ENCODE results near the gene FLRT3.

FLRT3 gene

DNA sequence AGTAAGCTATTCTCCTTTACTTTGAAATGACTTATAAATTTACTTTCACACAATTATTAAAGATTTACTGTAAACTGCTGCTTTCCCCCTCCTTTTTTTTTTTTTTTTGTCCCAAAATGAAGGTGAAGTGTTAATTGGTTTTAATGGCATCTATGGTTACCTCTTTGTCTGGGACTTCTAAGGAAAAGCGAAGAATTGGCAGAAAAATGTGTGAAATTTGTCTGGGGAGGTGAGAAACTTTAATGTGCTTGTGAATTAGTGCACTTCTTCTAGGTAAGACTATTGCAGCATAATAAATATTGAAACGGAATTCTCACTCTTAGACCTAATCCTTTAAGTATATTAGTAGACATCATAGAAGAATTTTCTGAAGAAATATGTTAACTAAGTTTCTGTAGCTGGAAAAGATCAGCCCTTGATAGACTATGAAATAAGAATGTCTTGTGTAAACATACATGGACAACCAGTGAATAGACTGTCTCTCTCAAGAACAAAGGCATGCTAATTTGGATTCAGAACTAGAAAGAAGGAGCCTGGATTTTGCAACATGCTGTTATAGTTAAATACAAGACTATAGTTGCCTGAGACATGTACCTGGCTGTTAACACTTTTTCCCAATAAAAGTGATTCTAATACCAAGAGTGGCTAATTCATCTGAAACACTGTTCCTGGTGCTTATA is 23.9 kb downstream of the FLRT3 start:
- DNase-seq, result no peak

DNA sequence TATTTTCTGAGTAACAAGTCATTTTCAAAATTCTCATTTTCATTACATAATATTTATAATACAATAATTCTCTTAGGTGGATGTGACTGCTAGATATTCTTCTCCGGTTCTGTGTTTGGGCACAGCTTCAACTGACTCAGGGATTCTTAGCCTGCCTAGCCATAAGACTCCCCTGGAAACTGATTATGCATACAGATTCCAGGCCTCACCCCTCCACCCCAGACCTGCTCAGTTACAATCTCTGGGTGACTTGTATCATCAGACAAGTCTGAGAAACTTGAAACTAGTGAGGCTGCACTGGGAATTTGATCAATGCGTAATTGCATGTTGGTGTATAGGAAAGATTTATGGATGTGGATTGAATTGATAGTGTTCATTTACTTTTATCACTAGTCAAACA is 25.4 kb downstream of the FLRT3 start:
- DNase-seq, result no peak

DNA sequence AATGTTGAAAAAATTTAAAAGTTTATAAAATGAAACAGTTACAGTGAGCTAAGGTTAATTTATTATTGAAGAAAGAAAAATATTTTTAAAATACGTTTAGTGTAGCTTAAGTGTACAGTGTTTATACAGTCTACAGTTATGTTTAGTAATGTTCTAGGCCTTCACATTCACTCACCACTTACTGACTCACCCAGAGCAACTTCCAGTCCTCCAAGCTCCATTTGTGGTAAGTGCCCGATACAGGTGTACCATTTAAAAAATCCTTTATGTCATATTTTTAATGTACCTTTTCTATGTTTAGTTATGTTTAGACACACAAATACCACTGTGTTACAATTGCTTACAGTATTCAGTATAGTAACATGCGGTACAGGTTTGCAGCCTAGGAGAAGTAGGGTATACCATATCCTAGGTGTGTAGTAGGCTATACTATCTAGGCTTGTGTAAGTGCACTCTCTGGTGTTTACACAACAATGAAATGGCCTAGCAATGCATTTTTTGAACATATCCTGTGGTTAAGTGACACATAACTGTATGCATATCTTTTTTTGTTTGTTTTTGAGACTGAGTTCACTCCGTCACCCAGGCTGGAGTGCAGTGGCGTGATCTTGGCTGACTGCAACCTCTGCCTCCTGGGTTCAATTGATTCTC is 26.3 kb downstream of the FLRT3 start:
- no peak for DNase-seq

DNA sequence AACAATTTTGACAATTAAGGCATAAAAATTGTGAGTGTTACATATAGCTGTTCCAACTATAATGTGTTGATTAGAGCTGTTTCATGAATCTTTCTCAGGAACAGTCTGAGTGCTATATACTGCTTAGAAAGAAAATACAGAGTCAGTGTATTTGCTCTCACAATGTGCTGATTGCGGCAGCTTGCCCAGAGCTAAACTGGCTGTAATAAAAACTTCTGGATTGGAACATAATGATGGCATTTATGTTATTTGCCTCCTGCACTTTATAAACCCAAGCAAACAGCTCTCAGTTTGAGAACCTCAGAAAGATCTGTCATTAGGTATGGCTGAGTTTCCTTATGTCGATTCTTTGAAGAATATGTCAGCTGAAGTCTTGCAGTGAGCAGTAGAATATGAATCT is 29.5 kb downstream of the FLRT3 start:
- no peak for DNase-seq

DNA sequence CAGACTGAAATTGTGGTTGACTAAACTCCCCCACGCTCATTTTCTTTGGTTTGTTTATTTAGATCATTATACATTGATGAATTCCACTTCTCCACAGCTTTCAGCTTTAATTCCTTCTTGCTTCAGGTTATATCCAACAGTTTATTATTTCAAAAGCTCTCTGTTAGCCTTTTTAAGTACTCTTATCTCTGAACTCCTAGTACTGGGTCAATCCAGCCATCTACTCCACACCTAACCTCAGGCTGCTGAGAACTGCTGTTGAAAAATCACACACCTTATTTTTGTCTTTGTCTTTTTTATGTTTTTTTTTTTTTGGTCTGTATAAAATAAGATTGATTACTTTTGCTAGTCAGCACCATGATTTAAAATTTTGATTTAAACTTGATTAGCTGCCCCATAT is 32.9 kb downstream of the FLRT3 start:
- DNase-seq, result no peak

DNA sequence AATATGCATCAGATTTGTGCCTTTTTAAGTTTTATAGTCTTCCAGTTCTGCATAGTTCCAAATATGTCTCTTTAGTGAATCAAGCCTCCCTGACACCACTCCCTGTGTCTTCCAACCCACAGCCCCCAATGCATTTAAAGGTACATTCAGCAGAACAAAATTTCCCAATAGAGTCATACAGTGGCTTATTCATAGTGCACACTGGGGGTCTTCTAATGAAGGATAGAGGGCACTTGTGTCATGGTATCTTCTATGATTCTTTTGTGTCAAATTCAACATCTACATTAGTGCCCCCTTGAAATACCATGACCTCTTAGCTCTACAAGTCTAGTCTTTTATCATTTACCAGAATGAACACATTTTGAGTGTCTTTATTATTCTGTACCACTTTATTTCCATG is 33.8 kb downstream of the FLRT3 start:
- no peak for DNase-seq

DNA sequence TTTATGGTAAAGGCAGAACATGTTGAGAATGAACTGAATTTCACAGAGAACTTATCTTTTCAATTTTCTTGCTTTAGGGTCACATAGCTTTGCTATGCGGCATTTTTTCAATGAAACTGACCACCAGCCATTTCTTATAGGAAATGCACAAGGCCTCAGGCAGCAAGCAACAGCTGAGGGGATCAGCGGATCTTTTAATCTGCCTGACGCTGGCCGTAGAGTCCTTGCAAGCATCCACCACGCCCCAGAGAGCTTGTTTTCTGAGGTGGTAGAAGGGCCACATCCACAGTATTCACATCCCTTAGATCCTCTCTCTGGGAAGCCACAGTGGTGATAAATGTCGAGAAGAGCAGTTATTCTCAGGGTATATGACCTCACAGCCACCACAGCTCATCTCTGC is 34.3 kb downstream of the FLRT3 start:
- no peak for DNase-seq

DNA sequence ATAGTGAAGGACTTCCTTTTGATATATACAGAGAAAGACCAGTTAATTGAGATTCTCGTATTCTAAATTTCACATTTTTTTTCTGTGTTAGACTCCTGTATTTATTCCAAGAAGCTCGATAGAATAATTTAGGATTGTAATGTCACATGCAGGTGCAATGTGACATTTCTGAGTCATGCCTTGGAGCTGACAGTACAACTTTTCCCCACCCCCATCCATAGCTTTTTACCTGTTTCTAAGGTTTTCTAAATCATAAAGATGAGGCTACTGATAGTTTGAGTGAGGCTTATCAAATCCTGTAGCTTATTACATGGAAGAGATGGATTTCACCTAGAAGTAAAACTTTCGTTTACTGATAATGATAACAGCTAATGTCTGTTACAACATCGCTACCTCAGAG is 37.6 kb downstream of the FLRT3 start:
- no peak for DNase-seq

DNA sequence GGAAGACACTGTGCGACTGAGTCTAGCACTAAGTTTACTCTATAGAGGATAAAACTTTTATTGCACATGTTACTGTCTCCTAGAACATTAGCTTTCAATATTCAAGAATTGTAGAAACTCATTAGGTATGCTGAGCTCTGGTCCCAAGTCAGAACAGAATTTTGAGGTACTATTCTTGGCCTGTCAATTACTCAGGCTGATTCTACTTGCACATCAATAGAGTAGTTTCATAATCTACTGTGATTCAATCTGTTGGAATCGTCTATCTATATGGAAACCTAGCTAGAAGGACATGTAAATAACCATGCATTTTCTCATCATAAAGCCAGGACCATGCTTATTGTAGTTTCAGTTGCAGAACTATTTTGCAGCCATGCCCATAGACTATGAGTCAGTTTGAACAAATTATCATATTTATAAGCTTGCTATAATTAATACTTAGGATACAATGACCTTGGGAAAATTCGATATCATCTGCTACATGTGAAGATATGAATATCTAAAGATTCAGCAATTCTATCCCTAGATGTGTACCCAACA is 41.6 kb downstream of the FLRT3 start:
- no peak for DNase-seq

DNA sequence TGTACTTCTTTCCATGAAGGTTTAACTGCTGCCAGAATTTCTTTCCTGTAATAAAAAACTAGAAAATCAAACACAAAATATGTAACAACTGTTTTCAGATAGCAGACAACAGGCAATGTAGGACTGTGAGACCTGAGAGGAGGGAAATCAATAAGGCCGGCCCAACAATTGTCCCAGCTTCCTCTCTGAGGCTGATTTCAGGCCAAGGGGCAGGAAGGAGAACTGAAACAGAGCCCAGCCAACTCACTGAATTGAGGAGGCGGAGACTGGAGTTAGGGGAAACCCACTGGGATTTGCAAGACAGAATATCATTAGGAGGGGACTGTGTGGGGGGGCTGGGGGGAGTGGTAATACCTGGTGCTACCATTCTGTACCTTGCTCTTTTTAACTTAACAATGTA is 42.2 kb downstream of the FLRT3 start:
- no peak for DNase-seq

DNA sequence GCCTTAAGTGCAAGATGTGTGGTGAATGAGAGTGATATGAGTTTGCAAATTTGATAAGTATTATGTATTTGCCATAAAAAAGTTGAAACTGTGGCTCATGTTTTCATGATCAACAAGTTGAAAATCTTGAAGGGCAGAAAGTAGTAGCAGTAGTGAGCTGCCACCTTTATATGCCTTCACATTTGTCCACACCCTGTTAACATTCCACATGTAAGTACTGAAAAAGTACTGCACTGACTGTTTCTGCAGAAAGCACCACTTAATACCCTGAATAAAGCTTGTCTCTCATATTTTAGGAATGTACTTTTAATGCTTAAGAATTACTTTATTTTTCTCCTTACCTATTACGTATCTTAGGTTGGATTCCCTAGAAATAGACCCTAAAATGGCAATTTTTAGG is 45.9 kb downstream of the FLRT3 start:
- DNase-seq, result no peak

DNA sequence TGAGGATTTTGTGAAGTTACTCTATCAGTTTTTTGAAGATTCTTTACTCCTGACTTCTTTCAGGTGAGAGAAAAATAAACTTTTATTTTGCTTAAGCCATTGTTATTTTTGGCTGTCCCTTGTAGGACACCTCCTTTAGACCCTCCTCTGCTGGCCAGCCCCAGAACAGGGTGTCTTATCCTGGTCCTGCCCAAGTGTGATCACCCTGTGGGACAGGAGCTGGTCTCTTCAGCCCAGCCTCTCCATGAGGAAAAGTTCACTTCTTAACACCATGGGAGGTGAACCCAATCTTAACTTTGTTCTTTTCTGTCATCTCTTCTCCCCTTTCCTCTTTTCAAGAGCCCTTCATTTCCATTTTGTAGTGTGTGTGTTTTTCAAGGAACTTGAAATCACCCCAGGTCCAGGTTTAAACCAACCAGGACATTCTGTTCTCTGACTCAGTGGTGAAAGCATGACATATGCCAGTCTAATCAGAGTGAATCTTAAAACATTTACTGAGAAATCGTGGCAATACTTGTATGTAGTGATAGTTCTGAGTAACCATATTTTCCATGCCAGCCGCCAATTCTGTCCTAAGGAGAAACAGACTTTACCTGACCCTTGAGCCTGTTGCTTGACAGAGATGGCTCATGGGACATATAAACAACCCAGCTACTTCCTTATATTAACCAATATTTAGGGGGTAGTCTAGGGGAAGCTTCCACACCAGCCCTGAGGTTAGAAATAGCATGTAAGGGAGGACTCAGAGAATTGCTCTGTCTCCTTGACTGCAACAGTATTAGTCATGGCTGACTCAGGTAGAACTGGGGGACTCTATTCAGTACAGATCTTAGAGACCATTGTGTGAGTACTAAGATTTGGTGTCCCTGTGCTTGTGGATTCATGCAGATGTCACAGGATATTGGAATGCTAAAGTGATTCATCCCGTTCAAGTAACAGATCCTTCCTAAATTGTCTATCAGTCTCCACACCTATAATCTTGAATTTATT is 48.8 kb downstream of the FLRT3 start:
- no peak for DNase-seq

DNA sequence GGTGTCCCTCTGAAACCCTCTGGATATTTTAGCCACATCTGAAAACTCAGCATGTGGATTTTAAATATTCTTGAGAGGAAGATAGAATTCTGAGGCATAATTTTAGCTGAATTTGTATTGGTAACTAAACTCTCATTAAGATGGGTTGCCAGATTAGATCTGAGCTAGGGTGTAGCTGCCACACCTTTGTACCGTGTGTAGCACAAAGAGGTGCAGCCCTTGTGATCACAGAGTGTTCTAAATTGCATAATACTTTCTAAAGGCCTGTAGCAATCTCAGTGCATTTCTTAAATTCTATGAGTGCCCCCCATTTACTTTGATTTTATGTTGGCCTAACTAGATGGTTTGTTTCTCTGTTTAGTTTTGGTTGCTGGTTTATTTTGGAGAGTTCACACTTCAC is 53.0 kb downstream of the FLRT3 start:
- DNase-seq, result no peak

DNA sequence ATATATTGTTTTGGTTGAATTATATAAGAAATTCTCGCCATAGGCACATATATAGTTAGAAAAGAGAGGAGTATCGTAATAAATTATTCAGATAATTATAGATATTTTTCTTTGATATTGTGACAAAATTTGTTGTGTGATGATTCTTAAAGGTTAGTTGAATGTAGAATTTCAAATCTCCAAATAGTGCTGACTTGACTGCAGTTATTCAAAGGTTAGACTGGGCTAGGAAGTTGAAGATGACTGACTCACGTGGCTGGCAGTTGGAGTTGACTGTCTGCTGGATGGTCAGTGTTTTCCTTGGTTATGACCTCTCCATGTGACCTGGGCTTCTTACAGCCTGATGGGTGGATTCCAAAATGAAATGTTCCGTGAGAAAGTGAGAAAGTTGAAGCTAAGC is 55.3 kb downstream of the FLRT3 start:
- no peak for DNase-seq

Data from DMS79 (cell line).